Measurements from ENCODE around the gene NEK6.

The NEK6 gene

GRCh38 chr9:124322618-124323432, 65.1 kb downstream of the NEK6 start:
- no peaks in the 10 kb centered on the region for H3K27me3 Mint-ChIP-seq
- H3K4me3 Mint-ChIP-seq: no peak overlapping the region
- H3K36me3 Mint-ChIP-seq (ENCODE audit: insufficient read depth): peaks cover 5% of the 10 kb centered on the region
- peaks cover 3 to 4% of the 10 kb centered on the region in 2 donors for H3K4me1 Mint-ChIP-seq (ENCODE audit: low read depth in 2 of 2)
- H3K9me3 Mint-ChIP-seq: no peaks in the 10 kb centered on the region
- H3K27ac Mint-ChIP-seq: peak overlapping the region; percentile 46 to 75
- ATAC-seq (replicated peaks) (no peak), DNase-seq (no peak)

- no peak overlapping the region for H3K4me3 Mint-ChIP-seq
- no peak overlapping the region for H3K27ac Mint-ChIP-seq
- DNase-seq (no peak), ATAC-seq (replicated peaks) (no peak)
- H3K27me3 Mint-ChIP-seq: no peaks in the 10 kb centered on the region
- no peaks in the 10 kb centered on the region for H3K9me3 Mint-ChIP-seq
- peaks cover 3 to 4% of the 10 kb centered on the region in 2 donors for H3K4me1 Mint-ChIP-seq (ENCODE audit: low read depth in 2 of 2)
- H3K36me3 Mint-ChIP-seq (ENCODE audit: insufficient read depth): peaks cover 7% of the 10 kb centered on the region
These were observed 66.2 kb downstream of the NEK6 start for GRCh38 chr9:124323904-124324303.

- DNase-seq: no peak
- Mint-ChIP-seq H3K4me3 (no peak overlapping the region), H3K36me3 (ENCODE audit: insufficient read depth) (peaks cover 5% of the 10 kb centered on the region), H3K4me1 (ENCODE audit: low read depth in 2 of 2) (peaks cover 0 to 4% of the 10 kb centered on the region in 2 donors), H3K27me3 (no peaks in the 10 kb centered on the region), H3K27ac (no peak overlapping the region), H3K9me3 (no peaks in the 10 kb centered on the region)
- no peak for ATAC-seq (replicated peaks)
These were observed 68.1 kb downstream of the NEK6 start for GRCh38 chr9:124325816-124326215.

GRCh38 chr9:124326378-124326777, 68.6 kb downstream of the NEK6 start:
- no peak overlapping the region for H3K4me3 Mint-ChIP-seq
- H3K9me3 Mint-ChIP-seq: no peaks in the 10 kb centered on the region
- no peaks in the 10 kb centered on the region for H3K27me3 Mint-ChIP-seq
- peaks cover 5% of the 10 kb centered on the region for H3K36me3 Mint-ChIP-seq (ENCODE audit: insufficient read depth)
- DNase-seq (no peak), ATAC-seq (replicated peaks) (no peak)
- H3K4me1 Mint-ChIP-seq (ENCODE audit: low read depth in 2 of 2): peaks cover 0 to 4% of the 10 kb centered on the region in 2 donors
- no peak overlapping the region for H3K27ac Mint-ChIP-seq

GRCh38 chr9:124327491-124327890, 69.7 kb downstream of the NEK6 start:
- DNase-seq: no peak
- ATAC-seq (replicated peaks): no peak
- H3K9me3 Mint-ChIP-seq: no peaks in the 10 kb centered on the region
- peaks cover 0 to 4% of the 10 kb centered on the region in 2 donors for H3K4me1 Mint-ChIP-seq (ENCODE audit: low read depth in 2 of 2)
- no peaks in the 10 kb centered on the region for H3K27me3 Mint-ChIP-seq
- H3K36me3 Mint-ChIP-seq (ENCODE audit: insufficient read depth): peaks cover 5% of the 10 kb centered on the region
- H3K4me3 Mint-ChIP-seq: no peak overlapping the region
- no peak overlapping the region for H3K27ac Mint-ChIP-seq

GRCh38 chr9:124328285-124328684, 70.5 kb downstream of the NEK6 start:
- H3K4me1 Mint-ChIP-seq (ENCODE audit: low read depth in 2 of 2): no peaks in the 10 kb centered on the region
- H3K27me3 Mint-ChIP-seq: no peaks in the 10 kb centered on the region
- peaks cover 5% of the 10 kb centered on the region for H3K36me3 Mint-ChIP-seq (ENCODE audit: insufficient read depth)
- no peak overlapping the region for H3K4me3 Mint-ChIP-seq
- no peak overlapping the region for H3K27ac Mint-ChIP-seq
- ATAC-seq (replicated peaks) (no peak), DNase-seq (no peak)
- H3K9me3 Mint-ChIP-seq: no peaks in the 10 kb centered on the region

- Mint-ChIP-seq H3K36me3 (ENCODE audit: insufficient read depth) (peaks cover 5% of the 10 kb centered on the region), H3K27ac (no peak overlapping the region), H3K9me3 (no peaks in the 10 kb centered on the region), H3K27me3 (no peaks in the 10 kb centered on the region), H3K4me1 (ENCODE audit: low read depth in 2 of 2) (no peaks in the 10 kb centered on the region), H3K4me3 (no peak overlapping the region)
- ATAC-seq (replicated peaks) (no peak), DNase-seq (no peak)
These were observed 71.5 kb downstream of the NEK6 start for GRCh38 chr9:124329206-124329792.

GRCh38 chr9:124330011-124330697, 72.4 kb downstream of the NEK6 start:
- no peaks in the 10 kb centered on the region for H3K27me3 Mint-ChIP-seq
- H3K27ac Mint-ChIP-seq: peak overlapping the region in 1 of 2 donors; percentile 22
- ATAC-seq (replicated peaks) (no peak), DNase-seq (no peak)
- no peaks in the 10 kb centered on the region for H3K9me3 Mint-ChIP-seq
- H3K4me1 Mint-ChIP-seq (ENCODE audit: low read depth in 2 of 2): no peaks in the 10 kb centered on the region
- H3K36me3 Mint-ChIP-seq (ENCODE audit: insufficient read depth): peaks cover 5% of the 10 kb centered on the region
- H3K4me3 Mint-ChIP-seq: no peak overlapping the region

- H3K9me3 Mint-ChIP-seq: no peaks in the 10 kb centered on the region
- ATAC-seq (replicated peaks) (no peak), DNase-seq (no peak)
- no peaks in the 10 kb centered on the region for H3K4me1 Mint-ChIP-seq (ENCODE audit: low read depth in 2 of 2)
- H3K4me3 Mint-ChIP-seq: no peak overlapping the region
- no peak overlapping the region for H3K27ac Mint-ChIP-seq
- H3K27me3 Mint-ChIP-seq: no peaks in the 10 kb centered on the region
- H3K36me3 Mint-ChIP-seq (ENCODE audit: insufficient read depth): peaks cover 5% of the 10 kb centered on the region
These were observed 73.8 kb downstream of the NEK6 start for GRCh38 chr9:124331580-124331979.

GRCh38 chr9:124332361-124333202, 74.8 kb downstream of the NEK6 start:
- Mint-ChIP-seq H3K9me3 (no peaks in the 10 kb centered on the region), H3K4me3 (no peak overlapping the region), H3K36me3 (ENCODE audit: insufficient read depth) (peaks cover 6% of the 10 kb centered on the region), H3K4me1 (ENCODE audit: low read depth in 2 of 2) (no peaks in the 10 kb centered on the region), H3K27ac (no peak overlapping the region), H3K27me3 (no peaks in the 10 kb centered on the region)
- no peak for DNase-seq
- no peak for ATAC-seq (replicated peaks)

GRCh38 chr9:124333203-124333579, 75.4 kb downstream of the NEK6 start:
- no peaks in the 10 kb centered on the region for H3K27me3 Mint-ChIP-seq
- ATAC-seq (replicated peaks) (no peak), DNase-seq (no peak)
- H3K9me3 Mint-ChIP-seq: no peaks in the 10 kb centered on the region
- peaks cover 6% of the 10 kb centered on the region for H3K36me3 Mint-ChIP-seq (ENCODE audit: insufficient read depth)
- H3K4me1 Mint-ChIP-seq (ENCODE audit: low read depth in 2 of 2): no peaks in the 10 kb centered on the region
- no peak overlapping the region for H3K27ac Mint-ChIP-seq
- H3K4me3 Mint-ChIP-seq: no peak overlapping the region

GRCh38 chr9:124334568-124335319, 77.0 kb downstream of the NEK6 start:
- H3K9me3 Mint-ChIP-seq: no peaks in the 10 kb centered on the region
- H3K36me3 Mint-ChIP-seq (ENCODE audit: insufficient read depth): peaks cover 3% of the 10 kb centered on the region
- no peak overlapping the region for H3K4me3 Mint-ChIP-seq
- H3K27ac Mint-ChIP-seq: no peak overlapping the region
- ATAC-seq (replicated peaks) (no peak), DNase-seq (no peak)
- no peaks in the 10 kb centered on the region for H3K27me3 Mint-ChIP-seq
- no peaks in the 10 kb centered on the region for H3K4me1 Mint-ChIP-seq (ENCODE audit: low read depth in 2 of 2)

GRCh38 chr9:124335320-124335707, 77.6 kb downstream of the NEK6 start:
- Mint-ChIP-seq H3K4me1 (ENCODE audit: low read depth in 2 of 2) (peaks cover 0 to 1% of the 10 kb centered on the region in 2 donors), H3K36me3 (ENCODE audit: insufficient read depth) (peaks cover 3% of the 10 kb centered on the region), H3K27ac (no peak overlapping the region), H3K9me3 (no peaks in the 10 kb centered on the region), H3K4me3 (no peak overlapping the region), H3K27me3 (no peaks in the 10 kb centered on the region)
- ATAC-seq (replicated peaks) (no peak), DNase-seq (no peak)

All from effector memory CD8-positive, alpha-beta T cell (primary cell).